Uterus (tissue), 2 donors: ENCODE measurements around the gene WBP2.

ENCODE experiments used
- POLR2A ChIP-seq, 2 donors: fragments of 450-650 bp; IDR thresholded peaks; one replicate each; pipeline ENCODE4 v1.6.1; 2016; ENCODE audit warnings: antibody characterized with exemption in 2 of 2, mild to moderate bottlenecking in 1 of 2, moderate library complexity in 1 of 2
- TF ChIP-seq, protein P1 (sequence below), 4 experiments: fragments of 200-600 bp in 2 of 4; fragments of 450-650 bp in 2 of 4; sonication (generic) in 2 of 4; IDR thresholded peaks; one replicate each; pipeline ENCODE4 v1.5.1; 2016 to 2019; ENCODE audit warnings: antibody characterized with exemption in 4 of 4, mild to moderate bottlenecking in 2 of 4, moderate library complexity in 1 of 4

DNA sequence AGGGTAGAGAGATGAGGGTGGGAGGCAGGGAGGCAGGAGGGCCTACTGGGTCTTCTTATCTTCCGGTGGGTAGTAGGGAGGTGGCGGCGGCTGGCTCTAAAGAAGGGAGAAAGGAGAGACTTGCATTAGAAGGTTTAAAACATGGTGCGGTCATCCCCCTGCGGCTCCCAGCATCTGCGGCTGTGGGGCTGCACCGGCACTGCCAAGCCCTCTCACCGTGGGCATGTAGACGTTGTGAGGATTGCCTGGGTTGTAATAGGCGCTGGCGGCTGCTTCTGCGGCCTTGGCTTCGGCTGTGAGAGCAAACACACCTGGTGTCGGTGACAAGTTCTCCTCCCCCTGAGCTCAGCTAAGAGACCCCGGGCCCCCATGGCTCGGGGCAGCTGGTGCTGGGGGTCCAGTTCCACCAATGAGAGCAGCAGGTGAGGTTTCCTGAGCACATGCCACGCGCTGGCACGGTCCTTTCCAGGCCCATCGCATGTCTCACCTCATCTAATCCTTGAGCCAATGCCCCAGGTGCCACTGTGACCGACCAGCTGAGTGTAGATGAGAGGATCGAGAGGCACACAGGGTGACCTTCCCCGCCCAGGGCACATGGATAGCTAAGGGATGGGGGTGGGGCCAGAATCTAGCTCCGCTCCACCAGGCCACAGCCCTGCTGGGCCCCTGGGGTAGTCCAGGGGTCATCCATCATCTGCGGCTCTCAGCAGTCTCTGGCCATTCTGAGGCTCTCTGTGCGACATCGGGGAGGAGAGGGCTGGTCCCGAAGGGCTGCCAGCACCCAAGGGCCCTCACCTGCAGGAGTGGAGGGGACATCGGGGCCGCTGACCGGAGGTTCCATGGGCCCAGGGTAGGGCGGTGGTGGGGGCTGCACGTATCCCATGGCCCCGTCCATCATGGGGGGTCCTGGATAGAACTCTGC lies 8.2 kb downstream of the WBP2 start:
- no peak for TF ChIP-seq POLR2A (IDR thresholded peaks at IDR 0.05)
- TF ChIP-seq, protein P1, sequence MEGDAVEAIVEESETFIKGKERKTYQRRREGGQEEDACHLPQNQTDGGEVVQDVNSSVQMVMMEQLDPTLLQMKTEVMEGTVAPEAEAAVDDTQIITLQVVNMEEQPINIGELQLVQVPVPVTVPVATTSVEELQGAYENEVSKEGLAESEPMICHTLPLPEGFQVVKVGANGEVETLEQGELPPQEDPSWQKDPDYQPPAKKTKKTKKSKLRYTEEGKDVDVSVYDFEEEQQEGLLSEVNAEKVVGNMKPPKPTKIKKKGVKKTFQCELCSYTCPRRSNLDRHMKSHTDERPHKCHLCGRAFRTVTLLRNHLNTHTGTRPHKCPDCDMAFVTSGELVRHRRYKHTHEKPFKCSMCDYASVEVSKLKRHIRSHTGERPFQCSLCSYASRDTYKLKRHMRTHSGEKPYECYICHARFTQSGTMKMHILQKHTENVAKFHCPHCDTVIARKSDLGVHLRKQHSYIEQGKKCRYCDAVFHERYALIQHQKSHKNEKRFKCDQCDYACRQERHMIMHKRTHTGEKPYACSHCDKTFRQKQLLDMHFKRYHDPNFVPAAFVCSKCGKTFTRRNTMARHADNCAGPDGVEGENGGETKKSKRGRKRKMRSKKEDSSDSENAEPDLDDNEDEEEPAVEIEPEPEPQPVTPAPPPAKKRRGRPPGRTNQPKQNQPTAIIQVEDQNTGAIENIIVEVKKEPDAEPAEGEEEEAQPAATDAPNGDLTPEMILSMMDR (IDR thresholded peaks at IDR 0.05) = no peak
